GM19025 (cell line): ENCODE results near the gene GCGR.

Source experiments
- ATAC-seq: cut with Tn5 transposase; IDR thresholded peaks from one replicate; pipeline ENCODE4 v1.9.1; 2021; ENCODE audit warnings: mild to moderate bottlenecking, low read depth, moderate library complexity; ENCODE audit not compliant: unreplicated experiment

The GCGR gene

DNA sequence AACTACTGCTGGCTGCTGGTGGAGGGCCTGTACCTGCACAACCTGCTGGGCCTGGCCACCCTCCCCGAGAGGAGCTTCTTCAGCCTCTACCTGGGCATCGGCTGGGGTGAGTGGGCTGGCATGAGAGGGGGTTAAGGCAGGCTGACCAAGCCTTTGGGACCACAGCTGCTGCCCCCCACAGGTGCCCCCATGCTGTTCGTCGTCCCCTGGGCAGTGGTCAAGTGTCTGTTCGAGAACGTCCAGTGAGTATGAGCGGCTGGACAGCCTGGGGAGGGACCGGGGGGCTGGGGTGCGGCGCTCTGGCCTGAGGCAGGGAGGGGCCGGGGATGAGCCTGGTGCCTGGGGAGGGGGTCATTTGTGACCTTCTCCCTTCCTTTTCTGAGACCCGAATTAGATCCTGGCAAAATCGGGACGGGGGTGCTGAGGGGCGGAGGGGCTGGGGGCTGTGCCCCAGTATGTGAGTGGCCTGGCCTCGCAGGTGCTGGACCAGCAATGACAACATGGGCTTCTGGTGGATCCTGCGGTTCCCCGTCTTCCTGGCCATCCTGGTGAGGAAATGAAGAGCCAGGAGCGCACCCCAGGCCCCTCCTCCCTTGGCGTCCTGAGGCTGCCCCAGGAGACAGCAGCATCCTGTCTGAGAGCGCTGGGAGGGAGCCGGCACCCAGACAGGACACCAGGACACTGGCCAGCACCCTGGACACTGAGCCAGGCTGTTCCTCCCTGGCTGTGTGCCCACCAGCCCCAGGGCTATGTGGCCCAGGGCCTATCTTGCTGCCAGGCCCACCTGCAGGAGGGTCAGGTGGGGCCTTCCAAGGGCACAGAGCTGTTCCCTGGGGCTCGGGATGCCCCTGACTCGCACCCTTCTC lies 8.0 kb downstream of the GCGR start:
- ATAC-seq: no peak

DNA sequence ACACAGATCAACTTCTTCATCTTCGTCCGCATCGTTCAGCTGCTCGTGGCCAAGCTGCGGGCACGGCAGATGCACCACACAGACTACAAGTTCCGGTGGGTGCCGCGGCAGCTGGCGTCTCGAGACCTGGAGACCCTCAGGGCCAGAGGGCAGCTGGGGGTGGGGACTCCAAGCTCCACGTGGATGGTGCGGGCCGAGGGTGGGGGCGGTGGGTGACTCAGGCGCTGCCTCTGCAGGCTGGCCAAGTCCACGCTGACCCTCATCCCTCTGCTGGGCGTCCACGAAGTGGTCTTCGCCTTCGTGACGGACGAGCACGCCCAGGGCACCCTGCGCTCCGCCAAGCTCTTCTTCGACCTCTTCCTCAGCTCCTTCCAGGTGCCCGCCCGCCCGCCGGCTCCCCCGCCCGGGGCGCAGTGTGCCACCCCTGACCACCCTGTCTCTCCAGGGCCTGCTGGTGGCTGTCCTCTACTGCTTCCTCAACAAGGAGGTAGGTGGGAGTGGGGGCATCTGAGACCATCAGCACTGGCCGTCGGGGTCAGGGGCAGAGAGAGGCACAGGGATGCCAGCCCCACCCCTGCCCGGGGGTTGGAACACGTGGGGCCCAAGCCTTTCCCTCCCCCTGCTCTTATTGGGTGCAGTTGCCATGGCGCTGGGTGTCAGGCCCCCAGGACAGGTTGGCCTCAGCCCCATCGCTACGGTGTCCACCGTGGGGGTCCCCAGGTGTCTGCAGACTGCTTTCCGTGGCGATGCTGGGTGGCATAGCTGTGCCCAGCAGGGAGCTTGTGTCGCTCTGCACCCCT lies 8.8 kb downstream of the GCGR start:
- no peak for ATAC-seq

DNA sequence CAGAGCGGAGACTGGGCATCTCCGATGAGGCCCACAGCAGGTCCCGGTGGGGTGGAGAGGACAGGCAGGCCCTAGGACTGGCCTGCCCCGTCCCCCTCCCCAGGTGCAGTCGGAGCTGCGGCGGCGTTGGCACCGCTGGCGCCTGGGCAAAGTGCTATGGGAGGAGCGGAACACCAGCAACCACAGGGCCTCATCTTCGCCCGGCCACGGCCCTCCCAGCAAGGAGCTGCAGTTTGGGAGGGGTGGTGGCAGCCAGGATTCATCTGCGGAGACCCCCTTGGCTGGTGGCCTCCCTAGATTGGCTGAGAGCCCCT lies 9.4 kb downstream of the GCGR start:
- ATAC-seq: no peak

GRCh38 chr17:81813861-81814683 lies 10.1 kb downstream of the GCGR start:
- ATAC-seq: no peak

DNA sequence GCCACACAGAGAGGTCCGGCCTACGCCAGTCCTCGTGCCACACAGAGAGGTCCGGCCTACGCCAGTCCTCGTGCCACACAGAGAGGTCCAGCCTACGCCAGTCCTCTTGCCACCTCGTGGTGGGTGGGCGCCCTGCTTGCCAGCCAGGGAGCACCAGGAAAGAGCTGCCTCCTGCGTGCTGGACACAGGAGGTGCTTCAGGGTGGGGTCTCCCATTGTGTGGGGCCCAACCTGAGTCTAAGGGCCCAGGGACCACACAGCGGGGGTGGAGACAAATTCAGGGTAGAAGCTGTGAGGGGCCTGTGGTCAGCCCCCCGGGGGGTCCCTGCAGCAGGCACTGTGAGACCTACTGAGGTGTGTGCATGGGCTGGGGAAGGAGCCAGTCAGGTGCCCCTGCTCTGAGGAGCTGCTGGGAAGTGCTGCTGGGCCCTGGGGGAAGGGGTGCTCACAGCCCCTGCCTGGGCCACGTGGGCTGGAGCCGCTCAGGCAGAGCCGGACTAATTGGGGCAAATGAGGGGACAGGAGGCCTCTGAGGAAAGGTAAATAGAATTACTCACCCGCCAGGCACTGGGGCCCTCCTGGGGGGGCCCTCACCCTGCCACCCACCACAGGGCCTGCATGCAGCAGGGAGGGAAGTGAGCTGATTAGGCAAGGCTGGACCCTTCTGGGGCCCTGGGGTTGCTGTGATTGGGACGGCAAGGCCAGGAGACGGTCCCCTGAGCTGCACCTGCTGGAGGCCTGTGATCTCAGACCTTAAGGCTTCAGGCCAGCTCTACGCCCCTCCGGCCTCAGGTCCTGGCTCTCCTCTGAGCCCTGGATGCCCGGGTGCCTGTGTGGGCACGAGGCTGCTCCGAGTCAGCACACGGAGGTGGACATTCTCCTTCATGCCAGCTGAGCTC lies 11.0 kb downstream of the GCGR start:
- ATAC-seq: no peak

DNA sequence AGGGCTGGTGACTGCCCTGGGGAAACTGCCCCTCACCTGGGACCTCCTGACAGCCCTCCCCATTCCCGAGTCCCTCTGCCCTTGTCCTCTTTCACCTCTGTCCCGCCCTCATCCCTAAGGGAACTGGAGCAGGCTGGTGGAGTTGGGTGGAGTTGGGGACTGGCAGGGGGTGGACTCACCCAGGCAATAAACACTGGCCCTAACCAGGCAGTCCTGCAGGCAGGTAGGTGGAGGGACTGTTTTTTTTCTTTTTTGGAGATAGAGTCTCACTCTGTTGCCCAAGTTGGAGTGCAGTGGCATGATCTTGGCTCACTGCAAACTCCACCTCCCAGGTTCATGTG lies 11.7 kb downstream of the GCGR start:
- no peak for ATAC-seq

- no peak for ATAC-seq
These were observed 13.8 kb downstream of the GCGR start for GRCh38 chr17:81817758-81818147.

DNA sequence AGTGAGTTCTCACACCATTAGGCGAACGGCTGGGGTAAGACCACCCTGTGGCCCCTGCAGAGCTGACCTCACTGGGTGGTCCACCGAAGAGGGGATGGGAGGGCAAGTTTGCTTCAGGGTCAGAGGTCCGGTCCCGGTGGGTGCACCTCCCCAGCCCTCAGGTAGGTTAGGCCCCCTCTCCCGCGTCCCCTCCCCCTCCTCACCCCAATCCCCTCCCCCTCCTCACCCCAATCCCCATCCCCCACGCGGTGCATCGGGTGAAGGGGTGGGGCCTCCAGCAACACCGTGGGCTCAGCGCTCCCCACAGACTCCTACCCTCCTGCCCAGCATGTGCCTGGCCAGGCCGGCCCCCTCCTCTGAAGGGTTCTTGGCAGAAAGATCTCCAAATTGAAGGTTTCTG lies 15.8 kb downstream of the GCGR start:
- no peak for ATAC-seq

DNA sequence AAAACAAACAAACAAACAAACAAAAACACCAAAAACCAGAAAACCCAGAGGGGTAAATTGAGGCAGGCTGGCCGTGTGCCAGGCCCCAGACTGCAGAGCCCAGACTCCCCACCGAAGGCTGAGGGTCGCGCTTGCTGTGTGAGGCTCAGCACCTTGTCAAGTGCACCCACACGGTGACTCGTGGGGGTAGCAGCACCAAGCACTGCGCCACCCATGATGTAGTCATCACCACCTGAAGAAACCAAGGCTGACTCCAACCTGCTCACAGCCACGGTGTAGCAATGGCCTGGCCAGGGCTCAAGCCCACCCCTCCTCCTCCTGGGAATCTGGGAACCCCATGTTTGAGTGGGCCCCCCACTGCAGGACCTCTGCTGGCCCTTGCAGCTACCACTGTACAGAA lies 17.2 kb downstream of the GCGR start:
- no peak for ATAC-seq

GRCh38 chr17:81821603-81822311 lies 17.8 kb downstream of the GCGR start:
- no peak for ATAC-seq

GRCh38 chr17:81822312-81822637 lies 18.3 kb downstream of the GCGR start:
- no peak for ATAC-seq

DNA sequence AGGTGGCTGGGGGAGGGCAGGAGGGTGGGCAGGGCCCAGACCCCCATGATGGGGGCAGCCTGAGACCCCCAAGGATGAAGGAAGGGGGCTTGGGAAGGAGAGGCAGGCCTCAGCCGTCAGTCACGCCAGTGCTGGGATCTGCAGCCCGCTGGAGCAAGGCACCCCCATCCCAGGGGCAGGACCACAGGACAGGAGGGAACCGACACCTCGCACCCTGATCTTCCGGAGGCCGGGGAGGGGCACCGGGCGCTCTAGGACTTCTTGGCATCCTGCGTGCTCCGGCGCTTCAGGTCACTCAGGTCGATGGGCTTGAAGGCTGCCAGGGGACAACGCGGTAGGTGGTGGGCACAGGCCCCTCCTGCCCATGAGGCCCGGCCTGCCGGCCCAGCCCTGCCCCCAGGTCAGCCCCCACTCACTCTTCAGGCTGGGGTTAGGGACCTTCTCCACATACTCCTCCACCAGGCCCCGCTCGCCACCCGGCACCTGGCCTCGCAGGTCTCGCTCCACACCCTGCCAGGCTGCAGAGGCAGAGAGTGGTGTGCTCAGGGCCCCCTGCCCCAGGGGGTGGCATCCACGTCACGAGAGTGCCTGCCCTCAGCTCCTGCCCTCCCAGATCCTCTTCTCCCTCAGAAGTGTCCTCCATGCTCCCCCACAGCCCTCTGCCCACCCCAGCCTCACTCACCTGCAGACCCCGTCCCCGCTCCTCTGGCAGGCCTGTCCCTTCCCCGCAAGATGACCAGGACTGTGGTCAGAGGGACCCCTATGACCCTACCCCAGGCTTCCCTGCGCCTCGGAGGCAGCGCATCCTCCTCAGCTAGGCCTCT lies 19.3 kb downstream of the GCGR start:
- ATAC-seq: no peak

GRCh38 chr17:81823820-81824550 lies 20.0 kb downstream of the GCGR start:
- ATAC-seq: no peak

- ATAC-seq: no peak
These were observed 20.6 kb downstream of the GCGR start for GRCh38 chr17:81824595-81824994.

- no peak for ATAC-seq
These were observed 22.0 kb downstream of the GCGR start for GRCh38 chr17:81825841-81826466.

DNA sequence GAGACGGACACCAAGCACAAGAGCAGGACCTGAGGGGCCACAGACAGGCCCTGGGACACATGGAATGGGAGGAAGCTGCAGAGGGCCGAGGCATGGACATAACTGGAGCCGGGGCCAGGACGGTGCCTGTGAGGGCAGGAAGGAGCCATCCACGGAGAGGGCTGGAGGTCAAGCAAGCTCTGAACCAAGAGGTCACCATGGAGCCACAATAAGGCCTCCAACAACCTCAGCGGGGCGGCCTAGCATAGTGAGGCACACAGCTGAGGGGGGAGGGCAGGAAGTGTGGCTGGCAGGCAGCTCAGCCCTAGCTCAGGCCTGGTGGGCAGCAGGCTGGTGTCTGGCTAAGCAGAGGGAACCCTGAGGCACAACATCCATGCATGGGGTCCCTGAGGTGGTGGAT lies 24.7 kb downstream of the GCGR start:
- no peak for ATAC-seq

- ATAC-seq: no peak
These were observed 25.9 kb downstream of the GCGR start for GRCh38 chr17:81829858-81830257.

GRCh38 chr17:81831563-81831956 lies 27.6 kb downstream of the GCGR start:
- ATAC-seq: no peak
